ENCODE data around the gene SPTLC3.

DNA sequence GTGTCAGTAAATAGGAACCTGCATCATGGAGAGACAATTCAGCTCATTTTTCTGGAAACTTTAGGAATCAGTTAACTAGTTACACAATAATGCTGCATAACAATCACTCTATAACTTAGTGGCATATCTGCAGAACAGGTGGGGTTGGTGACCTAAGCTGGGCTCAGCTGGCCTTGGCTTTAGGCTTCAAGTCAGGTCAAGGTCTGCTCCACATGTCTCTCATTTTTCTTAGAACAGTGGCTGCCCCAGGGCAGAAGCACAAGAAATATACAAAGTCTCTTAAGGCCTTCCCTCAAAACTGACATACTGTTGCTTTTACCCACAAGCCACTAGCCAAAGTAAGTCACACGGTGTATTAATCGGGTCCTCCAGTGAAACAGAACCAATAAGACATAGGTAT is 198.2 kb downstream of the SPTLC3 start:
- TF ChIP-seq POLR2A (IDR thresholded peaks at IDR 0.05): no peak
- no peak for TF ChIP-seq EP300 (IDR thresholded peaks at IDR 0.05)
- no peak for TF ChIP-seq CTCF (IDR thresholded peaks at IDR 0.05)

Data from tibial nerve (tissue), 4 donors.